ENCODE measurements around the gene PAX2.

The PAX2 gene

GRCh38 chr10:100724531-100725027, 20.8 kb upstream of the PAX2 start:
- no peak for DNase-seq (ENCODE audit: low read depth)

- no peak for DNase-seq (ENCODE audit: low read depth)
Measured at GRCh38 chr10:100725071-100725471, 20.3 kb upstream of the PAX2 start.

- no peak for DNase-seq (ENCODE audit: low read depth)
Measured at GRCh38 chr10:100725869-100726426, 19.4 kb upstream of the PAX2 start.

DNA sequence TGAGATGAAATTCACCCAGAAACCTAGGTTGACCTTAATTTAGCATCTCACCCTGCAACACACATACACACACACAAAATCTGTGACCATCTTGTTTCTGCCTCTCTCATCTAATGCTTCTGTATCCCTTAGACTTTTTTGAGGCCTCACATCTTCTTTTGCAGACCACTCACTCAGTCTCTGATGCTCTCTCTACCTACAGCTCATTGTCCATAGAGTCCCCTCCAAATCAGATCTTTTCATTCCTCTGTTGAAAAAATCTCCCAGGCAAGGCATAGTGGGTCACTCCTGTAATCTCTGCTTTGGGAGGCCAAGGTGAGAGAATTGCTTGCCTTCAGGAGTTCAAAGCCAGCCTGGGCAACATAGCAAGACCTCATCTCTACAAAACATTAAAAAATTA, 17.6 kb upstream of the PAX2 start:
- DNase-seq (ENCODE audit: low read depth): no peak

DNA sequence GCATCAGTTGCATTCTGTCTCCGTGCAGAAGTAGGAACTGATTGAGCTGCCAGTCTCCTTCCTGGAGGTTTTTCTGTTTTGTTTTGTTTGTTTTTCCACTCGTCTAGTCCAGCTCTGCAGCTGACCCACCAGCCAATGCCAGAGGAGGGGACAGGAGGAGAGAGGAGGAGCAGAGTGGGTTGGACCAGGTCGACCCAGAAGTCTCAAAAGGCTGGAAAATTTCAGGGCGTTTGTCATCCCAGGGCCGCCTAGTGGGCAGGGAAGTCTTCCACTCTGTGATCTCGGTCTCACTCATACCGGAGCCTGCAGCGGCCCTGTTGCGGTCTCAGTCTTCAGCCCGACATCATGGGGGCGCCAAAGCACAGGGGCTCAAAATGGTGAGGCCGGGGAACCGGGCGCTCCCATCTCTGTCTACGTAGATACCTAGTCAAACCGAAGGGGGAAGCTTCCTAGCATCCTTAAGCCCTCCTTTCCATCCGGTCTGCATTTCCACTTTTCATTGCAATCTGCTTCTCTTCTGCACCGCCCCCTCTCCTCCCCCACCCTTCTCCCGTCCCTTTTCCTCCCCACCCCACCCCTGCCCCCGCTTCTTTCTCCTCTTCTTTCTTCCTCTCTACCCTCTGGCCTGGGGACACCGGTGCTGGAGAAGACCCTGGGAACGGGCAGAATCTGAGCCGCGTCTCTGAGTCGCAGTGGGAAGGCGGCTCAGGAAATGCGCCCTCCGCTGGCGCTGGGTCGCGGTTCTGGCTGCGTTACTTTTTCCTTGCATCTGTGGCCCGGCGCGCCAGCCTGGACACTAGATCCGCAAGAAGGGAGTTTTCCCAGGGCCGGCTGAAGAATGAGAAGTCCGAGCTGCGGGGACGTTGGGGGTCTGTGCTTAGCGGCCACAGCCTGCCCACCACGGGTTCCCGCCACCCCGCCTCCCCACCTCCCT, 16.2 kb upstream of the PAX2 start:
- DNase-seq (ENCODE audit: low read depth): no peak

- no peak for DNase-seq (ENCODE audit: low read depth)
Measured at GRCh38 chr10:100729862-100730724, 15.3 kb upstream of the PAX2 start.

- DNase-seq (ENCODE audit: low read depth): no peak
Measured at GRCh38 chr10:100730725-100731406, 14.5 kb upstream of the PAX2 start.

- no peak for DNase-seq (ENCODE audit: low read depth)
Measured at GRCh38 chr10:100731407-100732240, 13.8 kb upstream of the PAX2 start.

DNA sequence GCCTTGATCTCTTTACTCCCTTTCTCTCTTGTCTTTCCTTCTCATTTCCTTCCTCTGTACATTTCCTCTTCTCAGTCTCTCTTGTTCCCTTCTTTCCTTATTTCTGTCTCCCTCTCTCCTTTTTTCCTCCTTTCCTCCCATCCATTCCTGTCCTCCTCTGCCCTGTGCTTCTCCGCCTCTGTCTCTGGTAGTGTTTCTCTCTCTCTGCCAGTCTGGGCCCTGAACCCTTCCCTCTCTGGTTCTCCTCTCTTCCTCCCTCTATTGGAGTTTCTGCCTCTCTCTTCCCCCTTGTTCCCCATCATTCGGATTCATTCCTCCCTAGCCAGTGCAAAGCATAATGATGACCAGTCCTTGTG, 13.2 kb upstream of the PAX2 start:
- no peak for DNase-seq (ENCODE audit: low read depth)

- DNase-seq (ENCODE audit: low read depth): no peak
Measured at GRCh38 chr10:100733329-100733728, 12.1 kb upstream of the PAX2 start.

DNA sequence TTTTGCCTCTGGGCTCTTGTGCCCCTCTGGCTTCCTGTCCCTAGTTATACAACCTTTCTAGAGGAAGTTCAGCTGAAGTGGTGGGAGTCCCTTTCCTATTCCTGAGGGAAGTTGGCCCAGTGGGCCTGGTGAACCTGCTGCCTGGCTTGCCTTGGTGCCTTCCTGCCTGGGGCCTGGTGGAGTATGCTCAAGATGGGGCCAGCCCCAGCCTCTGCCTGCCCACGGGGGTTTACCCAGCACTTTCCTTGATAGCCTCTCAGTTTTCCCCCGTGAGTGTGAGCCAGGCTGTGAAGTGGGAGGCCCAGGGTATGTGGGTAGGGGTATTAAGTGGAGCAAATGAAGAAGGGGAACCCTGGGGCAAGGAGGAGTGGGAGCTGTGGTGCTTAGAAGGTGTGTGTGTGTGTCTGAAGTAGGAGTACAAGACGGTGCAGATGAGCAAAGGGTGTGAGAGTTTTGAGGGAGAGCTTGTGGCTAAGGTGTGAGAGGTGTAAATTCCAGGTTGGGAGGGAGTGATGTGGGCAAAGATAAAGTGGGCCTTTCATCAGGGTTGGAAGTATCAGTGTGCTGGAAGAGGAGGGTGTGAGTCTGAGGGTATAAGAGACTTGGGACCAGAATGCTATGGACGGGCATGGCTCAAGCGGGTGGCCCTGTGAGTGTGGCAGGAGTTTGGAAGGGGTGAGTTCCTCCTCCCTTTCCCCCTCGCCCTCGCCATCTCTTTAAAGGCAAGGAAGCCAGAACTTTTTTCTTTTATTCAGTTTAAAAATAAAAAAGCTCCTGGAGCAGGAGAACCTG, 10.9 kb upstream of the PAX2 start:
- no peak for DNase-seq (ENCODE audit: low read depth)

DNA sequence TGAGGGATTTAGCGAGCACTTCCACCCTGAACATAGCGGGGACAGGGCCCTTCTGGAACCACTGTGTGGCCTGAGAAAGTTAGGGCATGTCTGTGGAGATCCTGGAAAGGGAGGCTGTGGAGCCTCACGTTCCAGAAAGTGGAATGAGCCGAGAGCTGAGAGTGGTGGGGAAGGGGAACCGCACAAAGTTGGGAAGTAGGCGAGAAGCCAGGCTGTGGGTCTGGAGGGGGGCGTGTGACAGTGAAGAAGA, 10.4 kb upstream of the PAX2 start:
- no peak for DNase-seq (ENCODE audit: low read depth)

GRCh38 chr10:100735337-100736143, 9.8 kb upstream of the PAX2 start:
- no peak for DNase-seq (ENCODE audit: low read depth)

DNA sequence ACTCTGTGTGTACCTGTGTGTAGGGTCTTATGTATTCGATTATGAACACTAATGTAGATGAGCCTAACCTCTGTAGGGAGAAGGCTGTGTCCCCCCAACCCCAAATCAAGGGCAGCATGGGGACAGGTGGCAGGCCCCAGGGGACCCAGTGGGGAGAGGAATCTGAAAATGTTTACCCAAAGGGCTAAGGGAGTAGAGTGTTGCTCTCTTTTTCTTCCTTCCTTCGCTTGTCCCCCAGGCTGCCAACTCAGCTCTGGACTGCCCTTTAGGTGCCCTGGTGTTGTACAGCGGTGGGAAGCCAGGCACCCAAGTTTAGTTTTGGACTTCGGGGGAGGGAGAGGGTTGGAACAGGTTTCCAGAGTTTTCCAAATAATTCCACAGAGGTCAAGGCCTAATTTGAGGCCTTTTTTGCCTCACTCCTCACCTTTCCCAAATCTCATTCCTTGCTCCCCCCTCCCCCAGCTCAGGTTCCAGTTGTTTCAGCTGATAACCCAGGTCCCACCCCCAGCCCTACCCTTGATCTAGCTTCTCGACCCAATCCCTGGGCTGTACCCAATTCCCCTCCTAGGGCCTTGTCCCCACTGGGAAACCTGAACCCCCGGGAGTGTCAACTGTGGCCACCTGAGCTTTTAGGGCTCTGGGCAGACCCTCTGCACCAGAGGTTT, 9.1 kb upstream of the PAX2 start:
- no peak for DNase-seq (ENCODE audit: low read depth)

DNA sequence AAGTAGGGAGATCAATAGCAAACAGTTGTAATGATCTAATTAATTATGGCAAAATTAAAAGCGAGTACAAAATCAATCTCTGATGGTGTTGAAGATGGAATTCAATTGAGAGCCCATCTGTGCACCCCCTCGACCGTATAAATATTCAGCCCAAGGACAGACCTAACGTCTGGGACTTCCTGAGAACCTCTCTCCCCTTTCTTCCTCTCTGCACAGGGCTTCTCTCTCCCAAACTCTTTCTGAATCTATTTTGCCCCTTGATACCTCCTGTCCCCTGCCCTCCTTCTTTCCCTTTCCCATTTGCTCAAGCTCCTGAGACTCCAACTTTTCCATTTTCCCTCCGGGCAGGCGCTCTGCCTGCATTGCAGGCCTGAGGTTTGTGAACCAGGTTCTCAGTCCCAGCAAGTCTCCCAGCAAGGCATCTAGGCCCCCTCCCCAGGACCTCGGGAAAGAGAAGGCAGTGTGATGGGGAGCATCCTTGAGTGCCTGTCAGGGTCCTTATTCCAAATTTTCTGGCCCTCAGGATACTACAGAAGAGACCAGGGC, 8.5 kb upstream of the PAX2 start:
- no peak for DNase-seq (ENCODE audit: low read depth)

GRCh38 chr10:100737355-100738054, 7.9 kb upstream of the PAX2 start:
- DNase-seq (ENCODE audit: low read depth): no peak

- no peak for DNase-seq (ENCODE audit: low read depth)
Measured at GRCh38 chr10:100738055-100738827, 7.1 kb upstream of the PAX2 start.
